Kidney (tissue), 14 donors: ENCODE data around the gene SBK2. TPM values are rescaled to one million over a fixed set of nuclear protein-coding genes. Genes with fewer than 3 reads are reported as not detected.
A peak's percentile ranks its signal among the peaks of the same experiment; 100 is the strongest.

Experiments used
- DNase-seq, 5 donors: peaks; one replicate each; pipeline ENCODE4 v3.0.0-alpha.2; 2013 to 2020
- FAIRE-seq: peaks from 2 replicates; lab custom pipeline; 2012; peaks lifted over from hg19 to GRCh38; lab: Jason Lieb, UNC
- H3K27ac ChIP-seq, 2 donors: one replicate each; pipeline ENCODE4 v1.7.0; 2013; ENCODE audit warnings: low read depth in 2 of 2, low read length in 2 of 2, inconsistent platforms in 1 of 2
- H3K27me3 ChIP-seq: one replicate; pipeline ENCODE4 v1.7.1; 2013; ENCODE audit warnings: low read length, inconsistent platforms; ENCODE audit not compliant: control insufficient read depth, insufficient read depth
- H3K36me3 ChIP-seq, 3 donors: one replicate each; pipeline versions ENCODE4 v1.7.0 to v1.7.1; 2013; ENCODE audit warnings: low read length in 3 of 3, control low read depth in 1 of 3, inconsistent platforms in 1 of 3; ENCODE audit not compliant: insufficient read depth in 3 of 3, control insufficient read depth in 2 of 3
- H3K4me1 ChIP-seq, 3 donors: one replicate each; pipeline versions ENCODE4 v1.7.0 to v1.7.1; 2013; ENCODE audit warnings: low read length in 3 of 3, inconsistent platforms in 1 of 3, low read depth in 1 of 3; ENCODE audit not compliant: control insufficient read depth in 2 of 3, insufficient read depth in 2 of 3
- H3K4me3 ChIP-seq, 3 donors: one replicate each; pipeline versions ENCODE4 v1.7.0 to v1.8.1; 2013; ENCODE audit warnings: low read length in 3 of 3, control low read depth in 1 of 3, inconsistent platforms in 1 of 3
- H3K9ac ChIP-seq, 3 donors: one replicate each; pipeline versions ENCODE4 v1.7.0 to v1.7.1; 2013; ENCODE audit warnings: low read length in 3 of 3, control low read depth in 1 of 3, inconsistent platforms in 1 of 3
- H3K9me3 ChIP-seq, 3 donors: one replicate each; pipeline versions ENCODE4 v1.7.0 to v1.7.1; 2013; ENCODE audit warnings: low read length in 3 of 3, control low read depth in 1 of 3, inconsistent platforms in 1 of 3; ENCODE audit not compliant: control insufficient read depth in 2 of 3, insufficient read depth in 1 of 3
- intact Hi-C: fragments of 100-400 bp; cut with DNase I; formaldehyde crosslinking; loops from one replicate; pipeline ENCODE4 v1.11.1; 2022
- polyA plus RNA-seq: library from polyadenylated mRNA; stranded (reverse); fragments of 350-450 nt; fragmentation: Illumina TruSeq; extraction: RNeasy Lipid Tissue Mini Kit (QIAGEN cat#74804); gene quantifications from one replicate; pipeline ENCODE4 v1.2.3, GENCODE V29; 2014; ENCODE audit warnings: low read depth, low replicate concordance; ENCODE audit not compliant: insufficient read depth
- total RNA-seq: library from RNA; stranded (reverse); fragmentation: NEBNext Ultra II Directional; extraction: Animal tissue kit (Norgen Biotek cat#: 25700); gene quantifications from one replicate; pipeline ENCODE4 v1.2.1, GENCODE V29; 2021
- TF ChIP-seq, protein P1 (sequence below): IDR thresholded peaks from 3 replicates; pipeline ENCODE4 v1.5.1; 2012; ENCODE audit warnings: mild to moderate bottlenecking, moderate library complexity, borderline replicate concordance; ENCODE audit not compliant: insufficient read depth; ENCODE audit errors: extremely low read depth
- donor health status: control.
- donor health status: control.
- donor health status: control.
- donor health status: control.
- donor health status: control.
- donor health status: DM: yes; HTN: yes; CAD: no.
- donor health status: Normal renal cell carcinoma (clear cell type).

SBK2 gene
- total and polyA plus RNA-seq, 2 donors from 2014 or later: not detected

- peaks cover 3 to 11% (median 6%) of the 10 kb centered on the region in 3 donors for H3K4me1 ChIP-seq
- H3K27ac ChIP-seq: peak overlapping the region; percentile 66 to 94
- DNase-seq: peak in 3 of 5 donors; percentile 66 to 80 (median 74)
- no peaks in the 10 kb centered on the region for H3K9me3 ChIP-seq
- peak overlapping the region; percentile 30 to 87 (median 75) for H3K4me3 ChIP-seq
- TF ChIP-seq, protein P1, sequence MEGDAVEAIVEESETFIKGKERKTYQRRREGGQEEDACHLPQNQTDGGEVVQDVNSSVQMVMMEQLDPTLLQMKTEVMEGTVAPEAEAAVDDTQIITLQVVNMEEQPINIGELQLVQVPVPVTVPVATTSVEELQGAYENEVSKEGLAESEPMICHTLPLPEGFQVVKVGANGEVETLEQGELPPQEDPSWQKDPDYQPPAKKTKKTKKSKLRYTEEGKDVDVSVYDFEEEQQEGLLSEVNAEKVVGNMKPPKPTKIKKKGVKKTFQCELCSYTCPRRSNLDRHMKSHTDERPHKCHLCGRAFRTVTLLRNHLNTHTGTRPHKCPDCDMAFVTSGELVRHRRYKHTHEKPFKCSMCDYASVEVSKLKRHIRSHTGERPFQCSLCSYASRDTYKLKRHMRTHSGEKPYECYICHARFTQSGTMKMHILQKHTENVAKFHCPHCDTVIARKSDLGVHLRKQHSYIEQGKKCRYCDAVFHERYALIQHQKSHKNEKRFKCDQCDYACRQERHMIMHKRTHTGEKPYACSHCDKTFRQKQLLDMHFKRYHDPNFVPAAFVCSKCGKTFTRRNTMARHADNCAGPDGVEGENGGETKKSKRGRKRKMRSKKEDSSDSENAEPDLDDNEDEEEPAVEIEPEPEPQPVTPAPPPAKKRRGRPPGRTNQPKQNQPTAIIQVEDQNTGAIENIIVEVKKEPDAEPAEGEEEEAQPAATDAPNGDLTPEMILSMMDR: no peak
- no peaks in the 10 kb centered on the region for H3K27me3 ChIP-seq
- intact Hi-C loops: no loop called here
- peak overlapping the region; percentile 50 to 79 (median 77) for H3K9ac ChIP-seq
- H3K36me3 ChIP-seq: peaks cover 0 to 8% (median 0%) of the 10 kb centered on the region in 3 donors
- no peak for FAIRE-seq
These were observed 43.1 kb upstream of the SBK2 start for GRCh38 chr19:55579766-55580621.

- intact Hi-C loops: no loop called here
- H3K4me1 ChIP-seq: peaks cover 3 to 11% (median 6%) of the 10 kb centered on the region in 3 donors
- peak overlapping the region; percentile 30 to 87 (median 75) for H3K4me3 ChIP-seq
- no peak for FAIRE-seq
- TF ChIP-seq, protein P1: no peak
- peaks cover 0 to 8% (median 0%) of the 10 kb centered on the region in 3 donors for H3K36me3 ChIP-seq
- H3K9ac ChIP-seq: peak overlapping the region in 2 of 3 donors; percentile 77 to 79
- no peaks in the 10 kb centered on the region for H3K27me3 ChIP-seq
- H3K9me3 ChIP-seq: no peaks in the 10 kb centered on the region
- peak in 1 of 5 donors; percentile 75 for DNase-seq
- H3K27ac ChIP-seq: no peak overlapping the region
These were observed 42.1 kb upstream of the SBK2 start for GRCh38 chr19:55578761-55579747.

- TF ChIP-seq, protein P1: no peak
- H3K4me3 ChIP-seq: no peak overlapping the region
- intact Hi-C loops: no loop called here
- H3K27ac ChIP-seq: no peak overlapping the region
- no peaks in the 10 kb centered on the region for H3K9me3 ChIP-seq
- H3K4me1 ChIP-seq: peaks cover 3 to 11% (median 6%) of the 10 kb centered on the region in 3 donors
- H3K36me3 ChIP-seq: peaks cover 0 to 8% (median 0%) of the 10 kb centered on the region in 3 donors
- no peak overlapping the region for H3K9ac ChIP-seq
- FAIRE-seq: no peak
- H3K27me3 ChIP-seq: no peaks in the 10 kb centered on the region
- DNase-seq: peak in 1 of 5 donors; percentile 77
These were observed 41.3 kb upstream of the SBK2 start for GRCh38 chr19:55578031-55578760.
